ENCODE data around the gene DZIP3. TPM values are rescaled to one million over a fixed set of nuclear protein-coding genes. Genes with fewer than 3 reads are reported as not detected.
"Not testable (repeated sequence)": the region's sequence is repeated elsewhere in the genome, so short reads cannot be mapped to it uniquely, and the experiment has no call there.

The DZIP3 gene
- total RNA-seq, 1 donor, result 3.8 TPM

DNA sequence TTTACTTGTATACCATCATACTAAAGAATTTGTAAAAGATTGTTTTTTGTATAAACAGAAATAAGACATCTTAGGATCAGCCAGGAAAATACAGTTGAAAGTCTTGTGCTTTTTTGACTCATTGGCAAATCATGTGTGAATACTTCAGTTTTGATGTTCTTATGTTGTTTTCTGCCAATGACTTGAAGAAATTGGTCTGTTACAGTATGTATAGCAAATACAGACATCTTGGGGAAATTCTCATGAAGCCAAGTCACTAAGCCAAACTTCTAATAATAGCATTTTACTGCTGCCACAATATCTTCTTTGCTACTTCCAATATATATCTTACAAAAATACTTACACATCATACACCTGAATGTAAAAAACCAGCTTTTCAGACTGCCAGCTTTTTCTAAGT lies 83.2 kb downstream of the DZIP3 start:
- no peak for DNase-seq (ENCODE audit: low read depth in 2 of 3, low spot score in 2 of 3)

DNA sequence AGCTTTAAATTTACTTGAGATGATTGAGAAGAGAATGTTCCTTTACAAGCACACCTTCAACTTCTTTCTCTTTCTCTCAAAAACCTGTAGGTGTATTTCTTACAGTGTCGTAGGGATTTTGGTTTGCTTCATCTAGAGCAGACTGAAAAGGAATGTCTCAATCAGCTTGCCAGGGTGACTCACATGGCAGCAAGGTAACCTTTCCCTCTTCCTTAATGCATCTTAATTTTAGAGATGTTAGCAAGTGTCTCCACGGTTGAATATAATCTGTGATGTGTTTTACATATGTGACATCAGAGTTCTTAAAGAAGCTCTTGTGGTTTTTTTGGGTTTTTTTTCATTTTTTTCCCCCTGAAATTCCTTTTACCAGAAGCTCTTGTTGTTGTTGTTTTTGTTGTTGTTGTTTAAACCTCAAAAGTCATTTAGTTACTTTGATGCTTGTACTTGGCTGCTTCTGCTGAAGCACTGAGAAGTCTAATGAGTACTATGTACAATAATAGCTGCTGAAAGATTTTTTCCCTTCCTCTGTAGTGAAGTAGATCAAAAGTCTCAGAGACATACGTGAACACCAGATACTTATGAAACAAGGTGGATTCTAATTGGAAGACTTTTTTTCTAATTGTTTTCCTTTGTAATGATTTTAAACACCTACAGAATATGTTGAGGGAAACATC lies 84.6 kb downstream of the DZIP3 start:
- no peak for DNase-seq (ENCODE audit: low read depth in 2 of 3, low spot score in 2 of 3)

DNA sequence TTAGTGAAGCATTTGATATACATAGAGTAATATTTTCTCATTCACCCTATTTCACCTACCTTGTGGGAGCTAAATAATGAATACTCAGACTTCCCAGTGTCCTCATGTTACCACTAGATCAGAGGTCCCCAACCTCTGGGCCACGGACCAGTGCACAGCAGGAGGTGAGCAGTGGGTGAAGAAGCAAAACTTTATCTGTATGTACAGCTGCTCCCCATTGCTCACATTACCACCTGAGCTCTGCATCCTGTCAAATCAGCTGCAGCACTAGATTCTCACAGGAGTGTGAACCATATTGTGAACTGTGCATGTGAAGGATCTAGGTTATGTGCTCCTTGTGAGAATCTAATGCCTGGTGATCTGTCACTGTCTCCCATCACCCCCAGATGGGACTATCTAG lies 88.3 kb downstream of the DZIP3 start:
- no peak for DNase-seq (ENCODE audit: low read depth in 2 of 3, low spot score in 2 of 3)

DNA sequence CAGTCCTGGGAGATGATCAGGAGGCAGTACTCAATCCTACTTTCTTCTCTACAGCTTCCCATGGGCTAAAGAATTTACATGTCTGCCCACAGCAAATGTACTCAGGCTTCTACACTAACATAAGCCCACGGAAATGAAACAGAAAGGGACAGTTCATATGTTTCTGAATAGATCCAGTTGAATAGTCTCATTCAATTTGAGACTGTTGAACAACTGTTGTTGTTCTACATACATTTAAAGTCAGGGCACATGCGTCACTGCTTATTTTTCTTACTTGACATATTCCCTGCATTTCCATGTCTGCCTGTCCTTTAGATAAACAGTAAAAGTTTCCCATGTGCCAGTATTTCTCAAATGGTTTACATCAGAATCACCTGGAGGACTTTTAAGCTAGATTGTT lies 102.8 kb downstream of the DZIP3 start:
- not testable (repeated sequence) for DNase-seq (ENCODE audit: low read depth in 2 of 3, low spot score in 2 of 3)

DNA sequence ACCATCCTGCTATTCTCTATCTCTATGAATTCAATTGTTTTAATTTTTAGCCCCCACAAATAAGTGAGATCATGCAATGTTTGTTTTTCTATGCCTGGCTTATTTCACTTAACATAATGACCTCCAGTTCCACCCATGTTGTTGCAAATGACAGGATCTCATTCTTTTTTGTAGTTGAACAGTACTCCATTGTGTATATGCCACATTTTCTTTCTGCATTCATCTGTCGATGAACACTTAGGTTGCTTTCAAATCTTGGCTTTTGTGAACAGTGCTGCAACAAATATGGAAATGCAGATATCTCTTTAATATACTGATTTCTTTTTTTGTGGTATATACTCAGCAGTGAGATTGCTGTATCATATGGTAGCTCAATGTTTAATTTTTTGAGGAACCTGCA lies 108.9 kb downstream of the DZIP3 start:
- DNase-seq (ENCODE audit: low read depth in 2 of 3, low spot score in 2 of 3), result no peak

DNA sequence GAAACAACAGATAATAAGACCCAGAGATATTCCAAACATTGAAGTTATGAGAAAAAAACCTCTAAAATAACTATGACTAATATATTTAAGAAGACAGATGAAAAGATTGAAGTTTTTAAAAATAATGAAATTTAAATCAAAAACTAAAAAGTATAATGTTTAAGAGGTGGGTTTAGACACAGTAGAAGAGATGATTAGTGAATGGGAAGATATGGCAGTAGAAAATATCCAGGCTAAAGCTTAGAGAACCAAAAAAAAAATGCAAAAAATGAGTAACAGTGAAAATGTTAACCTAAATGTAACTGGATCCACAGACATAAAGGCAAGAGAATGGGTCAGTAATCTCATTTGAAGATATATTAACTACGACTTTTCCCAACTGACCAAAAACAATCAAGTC lies 115.5 kb downstream of the DZIP3 start:
- DNase-seq (ENCODE audit: low read depth in 2 of 3, low spot score in 2 of 3), result no peak

DNA sequence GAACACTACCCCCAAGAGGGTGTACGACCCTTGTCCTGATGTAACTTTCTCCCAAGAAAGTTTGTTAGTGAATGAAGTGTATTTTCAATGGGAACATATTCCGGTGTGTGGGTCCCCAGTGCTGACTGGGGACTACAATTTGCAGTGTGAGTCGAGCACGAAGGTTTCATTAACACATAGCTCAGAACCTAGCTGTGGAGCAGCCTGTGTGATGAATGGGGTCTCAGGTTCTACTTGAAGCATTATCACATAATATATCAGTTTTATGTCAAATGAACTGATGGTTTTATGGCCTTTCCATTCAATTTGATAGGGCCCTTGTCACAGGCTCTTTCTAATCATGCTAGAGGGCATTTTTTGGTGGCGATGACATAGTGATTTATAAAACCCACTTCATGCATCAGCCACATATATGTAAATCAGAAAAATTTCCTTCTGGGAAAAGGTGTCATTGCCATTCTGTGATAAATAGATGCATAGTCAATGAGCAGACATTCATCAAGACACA lies 123.5 kb downstream of the DZIP3 start:
- DNase-seq (ENCODE audit: low read depth in 2 of 3, low spot score in 2 of 3), result no peak

DNA sequence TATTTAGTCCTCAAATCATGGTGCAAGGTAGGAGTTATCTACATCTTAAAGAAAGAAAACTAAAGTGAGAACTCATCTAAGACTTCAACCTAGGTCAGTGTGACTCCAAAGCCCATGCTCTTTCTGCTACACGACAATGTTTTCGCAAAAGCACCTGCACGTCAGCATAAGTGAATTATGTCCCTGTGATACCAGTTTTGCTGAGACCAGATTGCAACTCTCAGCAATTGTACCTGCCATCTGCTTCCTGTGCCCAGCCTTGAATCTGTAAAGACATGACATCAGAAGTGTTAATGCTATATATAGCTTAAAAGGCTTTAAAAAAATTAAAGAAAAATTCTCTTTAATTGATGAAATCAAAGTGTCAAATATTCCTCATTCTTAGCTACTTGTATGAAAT lies 124.3 kb downstream of the DZIP3 start:
- DNase-seq (ENCODE audit: low read depth in 2 of 3, low spot score in 2 of 3), result peak in 2 of 3 donors; percentile 2 to 14

DNA sequence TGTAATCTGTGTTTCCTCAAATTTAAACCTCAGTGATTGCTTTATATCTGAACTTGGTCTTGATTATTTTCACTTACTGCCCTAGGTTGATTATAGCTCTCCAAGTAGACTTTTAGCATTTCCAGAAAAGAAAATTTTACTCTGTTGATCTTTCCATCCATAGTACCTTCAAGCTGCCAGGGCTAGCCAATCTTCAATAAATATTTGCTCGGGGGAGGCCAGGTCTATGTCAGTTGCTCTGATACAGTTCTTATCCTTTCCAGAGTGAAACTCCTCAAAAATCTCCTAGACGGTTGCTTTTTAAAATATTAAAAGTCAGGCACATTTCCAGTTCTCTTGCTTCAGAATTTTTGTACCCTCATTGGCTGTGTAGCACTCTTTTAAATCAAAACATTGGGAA lies 128.9 kb downstream of the DZIP3 start:
- no peak for DNase-seq (ENCODE audit: low read depth in 2 of 3, low spot score in 2 of 3)

DNA sequence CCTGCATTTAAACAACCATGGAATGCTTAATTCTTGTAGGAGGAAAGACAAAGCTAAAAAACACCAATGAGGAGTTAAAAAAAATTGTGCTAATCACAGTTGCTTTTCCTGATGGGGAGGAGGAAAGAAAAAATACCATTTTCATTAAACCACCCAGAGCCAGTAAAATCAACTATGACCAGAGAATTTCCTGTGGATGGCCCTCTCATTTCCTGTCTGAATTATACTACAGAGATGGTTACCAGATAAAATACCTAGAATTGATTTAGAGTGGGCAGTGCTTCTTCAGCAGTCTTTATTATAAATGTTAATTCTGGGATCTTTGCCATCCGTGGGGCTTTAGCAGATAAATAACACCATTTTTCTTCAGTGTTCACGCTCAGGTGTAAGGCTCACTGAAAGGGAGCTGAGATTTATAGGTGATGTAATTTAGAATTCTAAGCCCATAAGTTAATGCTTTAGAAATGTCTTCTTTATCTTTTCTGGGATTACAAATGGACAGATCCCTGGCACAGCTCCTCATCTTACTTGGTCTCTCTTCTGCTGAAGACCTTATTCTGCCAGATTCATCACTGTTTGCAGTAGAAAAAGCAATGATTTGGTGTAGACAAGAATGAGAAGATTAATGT lies 129.8 kb downstream of the DZIP3 start:
- no peak for DNase-seq (ENCODE audit: low read depth in 2 of 3, low spot score in 2 of 3)

DNA sequence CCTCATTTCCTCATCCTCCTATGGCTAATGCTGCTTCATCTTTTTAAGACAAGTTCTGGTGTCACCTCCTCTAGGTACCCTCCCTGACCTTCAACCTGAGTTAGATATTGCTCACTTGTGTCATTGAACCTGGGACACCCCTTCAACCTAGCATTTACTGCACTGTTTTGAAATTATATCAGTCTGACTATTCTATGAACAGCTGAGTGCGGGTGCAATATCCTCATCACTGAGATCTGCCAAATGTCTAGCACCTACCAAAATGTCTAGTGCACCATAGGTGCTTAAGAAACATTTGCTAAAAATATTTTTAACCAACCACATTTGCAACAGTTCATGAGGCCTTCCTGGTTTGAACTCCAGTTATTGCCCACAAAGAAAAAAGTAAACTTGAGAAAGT lies 133.2 kb downstream of the DZIP3 start:
- DNase-seq (ENCODE audit: low read depth in 2 of 3, low spot score in 2 of 3), result no peak

DNA sequence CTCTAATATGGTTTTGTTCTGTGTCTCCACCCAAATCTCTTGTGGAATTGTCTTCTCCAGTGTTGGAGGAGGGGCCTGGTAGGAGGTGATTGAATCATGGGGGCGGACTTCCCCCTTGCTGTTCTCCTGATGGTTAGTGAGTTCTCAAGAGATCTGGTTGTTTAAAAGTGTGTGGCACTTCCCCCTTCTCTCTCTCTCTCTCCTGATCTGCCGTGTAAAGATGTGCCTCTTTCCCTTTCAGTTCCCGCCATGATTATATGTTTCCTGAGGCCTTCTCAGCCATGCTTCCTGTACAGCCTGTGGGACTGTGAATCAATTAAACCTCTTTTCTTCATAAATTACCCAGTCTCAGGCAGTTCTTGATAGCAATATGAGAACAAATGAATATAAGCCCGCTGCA lies 134.6 kb downstream of the DZIP3 start:
- no peak for DNase-seq (ENCODE audit: low read depth in 2 of 3, low spot score in 2 of 3)

DNA sequence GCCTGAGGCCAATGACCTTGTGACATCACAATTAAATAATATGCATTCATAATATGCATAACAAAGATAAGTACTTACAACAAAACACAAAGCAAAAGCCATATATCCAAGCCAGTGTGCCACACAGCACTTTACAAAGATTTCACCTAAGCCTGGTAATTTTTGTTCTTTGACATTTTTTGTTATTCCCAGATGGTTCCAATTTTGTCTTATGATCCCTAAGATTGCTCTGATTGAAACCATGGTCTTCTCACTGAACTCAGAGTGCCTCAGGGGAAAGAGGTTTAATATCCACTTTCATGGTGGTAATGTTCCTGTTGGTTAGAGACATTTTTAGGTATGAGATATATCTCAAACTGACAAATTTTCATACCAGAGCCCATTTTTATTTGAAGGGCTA lies 138.6 kb downstream of the DZIP3 start:
- DNase-seq (ENCODE audit: low read depth in 2 of 3, low spot score in 2 of 3), result no peak

DNA sequence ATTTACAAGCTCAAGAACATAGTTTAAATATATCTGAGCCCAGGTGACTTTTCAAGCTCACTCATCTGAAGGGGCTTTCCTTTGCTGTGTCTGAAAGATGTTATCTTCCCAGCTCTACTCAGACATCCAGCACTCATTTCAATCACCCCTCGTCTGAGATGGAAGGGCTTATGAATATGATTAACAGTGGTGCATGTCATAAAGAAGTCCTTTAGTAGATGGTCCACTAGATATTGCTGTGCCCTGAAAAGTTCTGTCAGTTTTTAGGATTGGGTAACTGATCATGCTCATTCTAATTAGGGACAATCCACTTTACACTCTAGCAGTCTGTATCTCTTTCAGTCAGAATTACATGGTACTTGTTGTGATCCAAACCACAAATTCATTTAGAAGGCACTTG lies 139.4 kb downstream of the DZIP3 start:
- no peak for DNase-seq (ENCODE audit: low read depth in 2 of 3, low spot score in 2 of 3)

DNA sequence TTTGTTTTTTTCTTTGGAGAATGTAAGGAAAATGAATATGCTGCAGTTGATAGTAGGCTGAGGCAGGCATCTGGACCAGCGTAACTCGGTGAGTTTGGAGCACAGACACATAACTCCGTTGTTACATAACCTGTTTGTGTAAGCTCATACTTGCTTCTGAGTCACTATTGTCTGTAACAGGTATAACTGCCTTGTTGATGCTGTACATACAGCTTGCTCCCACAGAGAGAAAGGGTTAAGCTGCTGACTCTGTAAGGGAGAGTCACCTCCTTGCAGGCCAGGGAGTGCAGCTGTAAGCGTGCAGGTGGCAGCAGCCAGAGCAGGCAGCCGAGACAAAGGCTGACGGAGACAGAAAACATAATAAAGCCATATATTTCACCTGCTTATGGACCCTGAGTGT lies 147.3 kb downstream of the DZIP3 start:
- DNase-seq (ENCODE audit: low read depth in 2 of 3, low spot score in 2 of 3), result no peak

DNA sequence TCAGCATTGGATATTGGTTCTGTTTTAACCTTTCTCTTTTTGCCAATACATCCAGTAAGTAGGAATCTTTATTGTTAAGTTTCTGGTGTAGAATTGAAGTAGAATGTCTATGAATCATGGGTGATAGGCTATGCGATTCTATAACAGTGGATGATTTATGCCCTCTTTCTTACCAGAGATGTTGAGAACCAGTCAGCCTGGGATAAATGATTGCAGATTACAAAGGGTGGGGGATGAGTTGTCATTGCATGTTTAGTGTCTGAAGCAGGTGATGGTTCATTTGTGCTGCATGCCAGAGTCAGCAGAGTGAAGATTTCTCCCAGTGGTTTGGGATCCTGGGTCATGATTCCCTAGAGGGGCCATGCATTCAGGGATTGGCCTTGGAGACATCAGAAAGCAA lies 153.4 kb downstream of the DZIP3 start:
- DNase-seq (ENCODE audit: low read depth in 2 of 3, low spot score in 2 of 3), result no peak

Small RNA genes lying within 50 kb of the gene (small RNA-seq; reads per million reads assigned to genes)
- gene AC092185.1, result not detected
- gene RF00156, result not detected

Other genes with a start within 250 kb of the DZIP3 start
- gene MYH15, start 79.1 kb upstream of the DZIP3 start, total RNA-seq, result under 0.01 TPM
- 6.5 TPM for gene CIP2A, start 284 bp upstream of the DZIP3 start, total RNA-seq
- gene RETNLB, start 167.7 kb downstream of the DZIP3 start, total RNA-seq, result not detected
- gene TRAT1, start 233.1 kb downstream of the DZIP3 start, total RNA-seq, result under 0.01 TPM